ENCODE results near the gene FER. TPM values are rescaled to one million over a fixed set of nuclear protein-coding genes. Genes with fewer than 3 reads are reported as not detected.

The FER gene
- total and polyA plus RNA-seq, 2 of the 8 experiments (the other 6 are each of a cell fraction or from before 2014, with no cell fraction given): 1.3 to 15.8 TPM

DNA sequence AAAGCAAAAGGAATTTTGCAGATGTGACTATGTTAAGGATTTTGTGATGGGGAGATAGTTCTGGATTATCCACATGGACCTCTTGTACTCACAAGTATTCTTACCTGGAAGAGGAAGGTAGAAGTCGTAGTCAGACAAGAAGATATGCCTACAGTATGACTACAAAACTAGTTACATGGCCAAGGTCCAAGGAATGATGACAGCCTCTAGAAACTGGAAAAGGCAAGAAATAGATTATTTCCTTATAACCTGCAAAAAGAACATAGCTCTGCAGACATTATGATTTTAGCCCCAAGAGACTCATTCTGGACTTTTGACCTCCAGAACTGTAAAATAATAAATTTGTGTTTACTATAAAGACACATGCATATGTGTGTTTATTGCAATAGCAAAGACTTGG, 226.9 kb downstream of the FER start:
- Histone ChIP-seq H3K27me3 (replicated peaks in 1 of 4; ENCODE audit: control insufficient read depth in 3 of 4, extremely low read depth in 1 of 4, insufficient read depth in 3 of 4, low read length in 3 of 4) (no peaks in the 10 kb centered on the region), H3K56ac (replicated peaks; ENCODE audit: insufficient read length, low read depth, low read length) (no peak overlapping the region), H4K5ac (ENCODE audit: insufficient read length, low read depth, low read length) (no peak overlapping the region), H3K79me1 (ENCODE audit: low read depth, low read length) (no peaks in the 10 kb centered on the region), H2BK12ac (ENCODE audit: low read depth, low read length) (no peak overlapping the region), H3K4me2 (ENCODE audit: insufficient read depth in 1 of 2, low read depth in 2 of 2, low read length in 2 of 2) (no peak overlapping the region), H3K23ac (ENCODE audit: insufficient read length) (no peak overlapping the region), H2AFZ (ENCODE audit: low read length) (no peak overlapping the region), H3K18ac (ENCODE audit: extremely low read depth, low read length) (no peak overlapping the region), H3K79me2 (ENCODE audit: control insufficient read depth in 1 of 2, insufficient read depth in 2 of 2, low read length in 2 of 2) (no peaks in the 10 kb centered on the region), H4K20me1 (replicated peaks in 1 of 2; ENCODE audit: control insufficient read depth in 1 of 2, insufficient read depth in 2 of 2, low read length in 2 of 2) (no peaks in the 10 kb centered on the region), H2BK15ac (ENCODE audit: low read length) (no peak overlapping the region), H3K27ac (ENCODE audit: low read depth, low read length) (no peak overlapping the region), H4K91ac (replicated peaks; ENCODE audit: insufficient read length, low read length) (no peak overlapping the region), H3K23me2 (ENCODE audit: low read depth, low read length) (no peaks in the 10 kb centered on the region), H3K36me3 (ENCODE audit: control insufficient read depth in 2 of 4, insufficient read depth in 4 of 4, low read length in 3 of 4) (no peaks in the 10 kb centered on the region), H2BK5ac (ENCODE audit: low read depth, low read length) (no peak overlapping the region), H2BK120ac (replicated peaks; ENCODE audit: low read depth, low read length) (no peak overlapping the region), H3K9ac (replicated peaks in 1 of 4; ENCODE audit: extremely low read depth in 1 of 4, low read depth in 3 of 4, low read length in 3 of 4) (no peak overlapping the region), H2AK5ac (ENCODE audit: low read depth, low read length) (no peak overlapping the region), H3K4me3 (ENCODE audit: extremely low read depth in 1 of 4, insufficient read depth in 2 of 4, low read depth in 3 of 4, low read length in 4 of 4) (no peak overlapping the region), H3K14ac (ENCODE audit: insufficient read length) (no peak overlapping the region), H3K4me1 (replicated peaks in 1 of 4; ENCODE audit: control insufficient read depth in 3 of 4, insufficient read depth in 4 of 4, low read length in 3 of 4) (no peaks in the 10 kb centered on the region), H3K4ac (replicated peaks; ENCODE audit: insufficient read length, low read depth, low read length) (no peak overlapping the region), H3K9me3 (ENCODE audit: insufficient read depth in 2 of 2, low read depth in 1 of 2, low read length in 1 of 2) (no peaks in the 10 kb centered on the region), H2BK20ac (ENCODE audit: low read length) (no peak overlapping the region), H4K8ac (ENCODE audit: extremely low read depth, insufficient read depth, low read length) (no peak overlapping the region)
- FAIRE-seq: no peak
- DNase-seq (ENCODE audit: low read depth in 1 of 2, low spot score in 2 of 2): no peak
- ChIA-PET POLR2A (ENCODE audit: partially characterized antibody) (no interaction called here), CTCF (ENCODE audit: partially characterized antibody) (no interaction called here)
- TF ChIP-seq MAFK (IDR thresholded peaks at IDR 0.05; ENCODE audit: low read depth, low read length) (no peak), JUND (IDR thresholded peaks at IDR 0.05; ENCODE audit: low read length) (no peak), GTF2F1 (IDR thresholded peaks at IDR 0.05; ENCODE audit: borderline replicate concordance, low read depth, low read length) (no peak), SAP30 (IDR thresholded peaks at IDR 0.05; ENCODE audit: insufficient read depth, insufficient replicate concordance, low read length) (no peak), RNF2 (IDR thresholded peaks at IDR 0.05; ENCODE audit: borderline replicate concordance, low read depth, low read length, missing control alignments, poor library complexity, severe bottlenecking) (no peak), SP4 (IDR thresholded peaks at IDR 0.05; ENCODE audit: low read length) (no peak), EZH2 (IDR thresholded peaks at IDR 0.05; ENCODE audit: low read depth, low read length, severe bottlenecking) (no peak), EGR1 (IDR thresholded peaks at IDR 0.05; ENCODE audit: borderline replicate concordance, low read depth, low read length) (no peak), ZNF274 (IDR thresholded peaks at IDR 0.05; ENCODE audit: borderline replicate concordance, extremely low read depth, low read length) (no peak), SUZ12 (IDR thresholded peaks at IDR 0.05; ENCODE audit: low read length) (no peak), RBBP5 (IDR thresholded peaks at IDR 0.05; ENCODE audit: borderline replicate concordance, low read depth, low read length) (no peak)
- TF ChIP-seq, protein P1, sequence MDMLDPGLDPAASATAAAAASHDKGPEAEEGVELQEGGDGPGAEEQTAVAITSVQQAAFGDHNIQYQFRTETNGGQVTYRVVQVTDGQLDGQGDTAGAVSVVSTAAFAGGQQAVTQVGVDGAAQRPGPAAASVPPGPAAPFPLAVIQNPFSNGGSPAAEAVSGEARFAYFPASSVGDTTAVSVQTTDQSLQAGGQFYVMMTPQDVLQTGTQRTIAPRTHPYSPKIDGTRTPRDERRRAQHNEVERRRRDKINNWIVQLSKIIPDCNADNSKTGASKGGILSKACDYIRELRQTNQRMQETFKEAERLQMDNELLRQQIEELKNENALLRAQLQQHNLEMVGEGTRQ (IDR thresholded peaks at IDR 0.05; ENCODE audit: low read length): no peak
- 89% methylated on average over 1 of the region's 1 CpG; no CpG with 5 or more reads in 1 of the 2 experiments for WGBS, 2 experiments (ENCODE audit: extremely low coverage in 1 of 2, insufficient coverage in 1 of 2, insufficient read length in 1 of 2, insufficient replicate concordance in 2 of 2, low coverage in 1 of 2, low lambda C conversion rate in 2 of 2, missing lambda C conversion rate in 1 of 2)
